Naive thymus-derived CD4-positive, alpha-beta T cell (primary cell): ENCODE data around the gene DNAJB13. TPM values are rescaled to one million over a fixed set of nuclear protein-coding genes. Genes with fewer than 3 reads are reported as not detected.
"Not testable (repeated sequence)": the region's sequence is repeated elsewhere in the genome, so short reads cannot be mapped to it uniquely, and the experiment has no call there.

Experiments used
- ATAC-seq: fragments of 150-1000 bp; cut with Tn5 transposase; 2 replicates; pipeline ENCODE4 v1.10.0; 2021; ENCODE audit warnings: mild to moderate bottlenecking, moderate library complexity
- CTCF ChIA-PET: fragments of 350-600 bp; sonication (Branson Sonifier 250); formaldehyde crosslinking; loops from one replicate; lab custom pipeline; 2021; ENCODE audit warnings: antibody characterized with exemption; lab: Charles Lee
- POLR2A ChIA-PET: fragments of 350-600 bp; sonication (Branson Sonifier 250); formaldehyde crosslinking; loops from one replicate; lab custom pipeline; 2021; ENCODE audit warnings: antibody characterized with exemption, inconsistent platforms; lab: Charles Lee
- DNase-seq, 9 donors: peaks; one replicate each; pipeline versions ENCODE4 v3.0.0 to v3.0.0-alpha.2; 2020 to 2022; ENCODE audit warnings: mixed read lengths in 1 of 9
- H3K27ac ChIP-seq: one replicate; pipeline ENCODE4 v1.7.0; 2013; ENCODE audit warnings: mild to moderate bottlenecking, low read depth, low read length, moderate library complexity
- H3K27me3 ChIP-seq, 2 donors: one replicate each; pipeline ENCODE4 v1.7.0; 2013; ENCODE audit warnings: low read length in 2 of 2, mild to moderate bottlenecking in 2 of 2, moderate library complexity in 2 of 2; ENCODE audit not compliant: control insufficient read depth in 2 of 2, insufficient read depth in 2 of 2
- H3K36me3 ChIP-seq, 3 experiments: 1 replicate in 2 of 3; 2 replicates in 1 of 3; pipeline ENCODE4 v1.7.0; 2013; ENCODE audit warnings: low read length in 3 of 3, mild to moderate bottlenecking in 3 of 3, moderate library complexity in 1 of 3; ENCODE audit not compliant: insufficient read depth in 3 of 3, control insufficient read depth in 2 of 3
- H3K4me1 ChIP-seq, 2 donors: one replicate each; pipeline ENCODE4 v1.7.0; 2013; ENCODE audit warnings: low read length in 2 of 2, mild to moderate bottlenecking in 2 of 2, moderate library complexity in 1 of 2; ENCODE audit not compliant: control insufficient read depth in 2 of 2, insufficient read depth in 2 of 2
- H3K4me3 ChIP-seq: 2 replicates; pipeline ENCODE4 v1.7.0; 2013; ENCODE audit warnings: mild to moderate bottlenecking, low read length
- H3K9me3 ChIP-seq, 3 experiments: 1 replicate in 2 of 3; 2 replicates in 1 of 3; pipeline ENCODE4 v1.7.0; 2013; ENCODE audit warnings: low read length in 3 of 3; ENCODE audit not compliant: control insufficient read depth in 2 of 3
- H3K27ac Mint-ChIP-seq, 9 donors: one replicate each; pipeline ENCODE4 v1.8.0; 2020 to 2022; ENCODE audit warnings: mixed read lengths in 9 of 9, mild to moderate bottlenecking in 8 of 9, moderate library complexity in 5 of 9, inconsistent platforms in 2 of 9
- H3K27me3 Mint-ChIP-seq, 5 donors: one replicate each; pipeline ENCODE4 v1.8.0; 2021 to 2022; ENCODE audit warnings: mixed read lengths in 5 of 5, mild to moderate bottlenecking in 1 of 5
- H3K36me3 Mint-ChIP-seq, 5 donors: one replicate each; pipeline ENCODE4 v1.8.0; 2020 to 2022; ENCODE audit warnings: mixed read lengths in 5 of 5, mild to moderate bottlenecking in 3 of 5, inconsistent platforms in 1 of 5
- H3K4me1 Mint-ChIP-seq, 7 donors: one replicate each; pipeline ENCODE4 v1.8.0; 2020 to 2022; ENCODE audit warnings: mixed read lengths in 7 of 7, mild to moderate bottlenecking in 3 of 7, inconsistent platforms in 1 of 7
- H3K4me3 Mint-ChIP-seq, 10 donors: one replicate each; pipeline ENCODE4 v1.8.0; 2020 to 2022; ENCODE audit warnings: mild to moderate bottlenecking in 10 of 10, mixed read lengths in 10 of 10, moderate library complexity in 6 of 10, inconsistent platforms in 2 of 10
- H3K9me3 Mint-ChIP-seq, 11 donors: one replicate each; pipeline ENCODE4 v1.8.0; 2020 to 2022; ENCODE audit warnings: mixed read lengths in 11 of 11, mild to moderate bottlenecking in 4 of 11, inconsistent platforms in 1 of 11, moderate library complexity in 1 of 11
- intact Hi-C, 2 donors: fragments of 100-400 bp; cut with micrococcal nuclease; formaldehyde crosslinking; loops; one replicate each; pipeline ENCODE4 v1.15.1; 2023
- polyA plus RNA-seq, 2 donors: library from polyadenylated mRNA; unstranded; fragments of 300-500 nt; fragmentation: Illumina TruSeq; gene quantifications; one replicate each; pipeline ENCODE4 v1.2.3, GENCODE V29; 2021
- total RNA-seq, 6 experiments: library from RNA in 5 of 6; stranded (reverse) in 5 of 6; gene quantifications; 1 replicate in 5 of 6; 2 replicates in 1 of 6; pipeline ENCODE4 v1.2.3 and lab custom pipeline; 2021 to 2026

DNAJB13 gene
- total and polyA plus RNA-seq, 7 experiments from 2014 or later = 0.19 to 0.73 (median 0.44) TPM; not detected in 1

DNA sequence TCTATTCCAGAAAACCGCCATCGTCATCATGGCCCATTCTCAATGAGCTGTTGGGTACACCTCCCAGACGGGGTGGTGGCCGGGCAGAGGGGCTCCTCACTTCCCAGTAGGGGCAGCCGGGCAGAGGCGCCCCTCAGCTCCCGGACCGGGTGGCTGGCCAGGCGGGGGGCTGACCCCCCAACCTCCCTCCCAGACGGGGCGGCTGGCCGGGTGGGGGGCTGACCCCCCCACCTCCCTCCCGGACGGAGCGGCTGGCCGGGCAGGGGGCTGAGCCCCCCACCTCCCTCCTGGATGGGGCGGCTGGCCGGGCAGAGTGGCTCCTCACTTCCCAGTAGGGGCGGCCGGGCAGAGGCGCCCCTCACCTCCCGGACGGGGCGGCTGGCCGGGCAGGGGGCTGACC, 14.8 kb upstream of the DNAJB13 start:
- peaks cover 0 to 26% (median 16%) of the 10 kb centered on the region in 5 donors for H3K36me3 Mint-ChIP-seq
- ATAC-seq, H3K27me3 ChIP-seq, H3K4me3 Mint-ChIP-seq, H3K27ac ChIP-seq, POLR2A ChIA-PET, H3K36me3 ChIP-seq, H3K4me1 ChIP-seq, H3K9me3 Mint-ChIP-seq, H3K9me3 ChIP-seq, H3K4me1 Mint-ChIP-seq, H3K27me3 Mint-ChIP-seq, DNase-seq, intact Hi-C loops, H3K27ac Mint-ChIP-seq, CTCF ChIA-PET, H3K4me3 ChIP-seq: not testable (repeated sequence)

DNA sequence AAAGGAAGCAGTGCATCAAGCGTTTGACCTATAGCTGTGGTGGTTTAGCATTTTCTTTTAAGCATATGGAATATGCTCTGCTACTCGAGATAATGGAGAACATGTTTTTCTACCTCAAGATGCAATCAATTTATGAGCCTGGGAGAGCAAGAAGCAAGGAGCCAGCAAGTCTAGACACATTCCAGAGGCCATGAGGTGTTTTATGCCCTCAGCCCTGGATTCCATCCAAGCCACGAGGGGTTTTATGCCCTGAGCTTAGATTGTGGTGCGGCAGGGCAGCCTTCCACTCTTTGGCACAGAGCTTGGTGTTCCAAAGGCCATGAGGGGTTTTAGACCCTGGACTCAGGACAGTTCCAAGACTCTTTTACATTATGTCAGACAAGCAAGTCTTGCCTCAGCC, 11.7 kb upstream of the DNAJB13 start:
- peaks cover 0 to 3% (median 0%) of the 10 kb centered on the region in 7 donors for H3K4me1 Mint-ChIP-seq
- CTCF ChIA-PET = no interaction called here
- no peak for ATAC-seq

DNA sequence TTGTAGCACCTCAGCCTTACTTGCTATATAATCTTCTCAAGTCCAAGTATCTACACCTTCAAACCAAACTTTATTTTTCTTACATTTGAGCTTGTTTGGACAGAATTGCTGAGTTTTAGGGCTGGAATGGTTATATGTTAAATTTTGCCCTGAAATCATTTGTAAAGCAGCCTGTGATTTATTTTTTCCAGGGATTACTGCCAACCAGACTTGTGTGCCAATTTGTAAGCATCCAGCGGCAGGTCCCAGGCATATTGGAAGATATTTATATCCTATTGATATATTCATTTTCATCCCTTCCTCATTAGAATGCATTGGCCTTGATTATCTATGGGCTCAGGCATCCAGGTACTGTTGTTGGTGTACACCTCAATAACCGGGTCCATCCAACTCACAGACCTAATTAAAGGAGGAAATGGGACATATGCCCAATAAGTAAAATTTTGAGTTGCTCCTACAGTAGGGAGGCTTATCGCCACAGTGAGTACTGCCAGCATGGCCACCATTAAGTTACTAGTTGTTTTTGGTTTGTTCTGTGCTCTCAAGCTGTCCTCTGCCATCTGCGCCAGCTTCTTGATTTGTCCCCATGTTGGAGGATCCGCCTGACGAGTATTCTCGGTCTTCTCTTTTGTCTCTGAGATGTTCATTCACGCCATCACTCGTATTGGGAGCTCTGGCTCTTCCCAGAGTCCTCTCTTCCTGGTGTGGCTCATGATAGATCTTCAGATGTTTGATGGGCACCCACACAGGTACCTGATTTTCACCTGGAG, 9.8 kb upstream of the DNAJB13 start:
- no peaks in the 10 kb centered on the region for H3K27me3 Mint-ChIP-seq
- ChIA-PET POLR2A (no interaction called here), CTCF (interaction anchor here (0.6 kb wide), 1 partner anchor 56 kb away, joined by 3 read pairs; no protein-coding TSS in a partner anchor)
- Histone ChIP-seq H3K27ac (no peak overlapping the region), H3K27me3 (no peaks in the 10 kb centered on the region), H3K4me1 (no peaks in the 10 kb centered on the region), H3K36me3 (no peaks in the 10 kb centered on the region), H3K9me3 (no peaks in the 10 kb centered on the region), H3K4me3 (no peak overlapping the region)
- peaks cover 0 to 3% (median 0%) of the 10 kb centered on the region in 7 donors for H3K4me1 Mint-ChIP-seq
- peaks cover 0 to 13% (median 11%) of the 10 kb centered on the region in 5 donors for H3K36me3 Mint-ChIP-seq
- DNase-seq = no peak
- H3K4me3 Mint-ChIP-seq = no peak overlapping the region
- intact Hi-C loops = no loop called here
- H3K9me3 Mint-ChIP-seq = peaks cover 0 to 11% (median 4%) of the 10 kb centered on the region in 11 donors
- H3K27ac Mint-ChIP-seq = no peak overlapping the region
- no peak for ATAC-seq

More for the DNA sequence above, 11.7 kb upstream of the DNAJB13 start:
- no peak overlapping the region for H3K4me3 ChIP-seq
- Mint-ChIP-seq H3K9me3 (peaks cover 0 to 11% (median 4%) of the 10 kb centered on the region in 11 donors), H3K36me3 (peaks cover 0 to 21% (median 11%) of the 10 kb centered on the region in 5 donors), H3K27me3 (no peaks in the 10 kb centered on the region), H3K4me3 (no peak overlapping the region), H3K27ac (no peak overlapping the region)
- no peaks in the 10 kb centered on the region for H3K9me3 ChIP-seq
- no peaks in the 10 kb centered on the region for H3K36me3 ChIP-seq
- POLR2A ChIA-PET = interaction anchor here (0.8 kb wide), 1 partner anchor 131 kb away, joined by 3 read pairs; no protein-coding TSS in a partner anchor
- no peak for DNase-seq
- intact Hi-C loops = no loop called here
- no peak overlapping the region for H3K27ac ChIP-seq
- H3K4me1 ChIP-seq = no peaks in the 10 kb centered on the region
- no peaks in the 10 kb centered on the region for H3K27me3 ChIP-seq

DNA sequence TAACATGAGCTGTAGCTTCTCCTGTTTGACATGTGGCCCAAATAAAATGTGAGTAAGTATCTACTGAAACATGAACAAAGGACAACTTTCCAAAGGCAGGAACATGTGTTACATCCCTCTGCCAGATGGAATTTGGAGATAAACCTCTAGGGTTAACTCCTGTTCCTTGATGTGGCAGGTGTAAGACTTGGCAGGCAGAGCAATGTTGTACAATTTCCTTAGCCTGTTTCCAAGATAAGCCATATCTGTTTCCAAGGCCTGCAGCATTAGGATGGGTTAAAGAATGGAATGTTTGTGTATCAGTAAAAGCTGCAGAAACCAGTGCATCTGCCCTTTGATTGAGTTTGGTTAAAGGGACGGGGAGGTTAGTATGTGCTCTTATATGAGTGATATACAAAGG, 8.8 kb upstream of the DNAJB13 start:
- no peak overlapping the region for H3K4me3 Mint-ChIP-seq
- peaks cover 0 to 3% (median 0%) of the 10 kb centered on the region in 7 donors for H3K4me1 Mint-ChIP-seq
- H3K9me3 Mint-ChIP-seq = peaks cover 0 to 11% (median 4%) of the 10 kb centered on the region in 11 donors
- Histone ChIP-seq H3K27me3 (no peaks in the 10 kb centered on the region), H3K4me3 (no peak overlapping the region), H3K9me3 (no peaks in the 10 kb centered on the region), H3K36me3 (no peaks in the 10 kb centered on the region), H3K27ac (no peak overlapping the region), H3K4me1 (no peaks in the 10 kb centered on the region)
- peaks cover 0 to 7% (median 0%) of the 10 kb centered on the region in 5 donors for H3K27me3 Mint-ChIP-seq
- intact Hi-C loops = no loop called here
- ChIA-PET POLR2A (no interaction called here), CTCF (interaction anchor here (0.6 kb wide), 1 partner anchor 108 kb away, joined by 3 read pairs; no protein-coding TSS in a partner anchor)
- DNase-seq (no peak), ATAC-seq (no peak)
- no peak overlapping the region for H3K27ac Mint-ChIP-seq
- H3K36me3 Mint-ChIP-seq = peaks cover 0 to 20% (median 12%) of the 10 kb centered on the region in 5 donors

DNA sequence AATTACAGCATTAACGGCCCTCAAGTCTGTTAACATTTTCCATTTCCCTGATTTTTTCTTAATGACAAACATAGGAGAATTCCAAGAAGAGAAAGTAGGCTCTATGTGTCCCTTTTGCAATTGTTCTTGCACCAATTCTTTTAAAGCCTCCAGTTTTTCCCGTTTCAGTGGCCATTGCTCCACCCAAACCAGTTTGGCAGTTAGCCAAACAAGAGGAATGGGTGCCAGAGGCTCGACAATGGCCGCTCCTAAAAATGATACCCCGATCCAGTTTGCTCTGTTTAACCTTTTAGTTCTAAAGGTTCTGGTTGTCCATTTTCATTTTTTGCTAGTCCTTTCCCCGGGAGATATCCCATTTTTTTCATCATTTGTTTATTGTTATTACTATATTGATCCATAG, 6.7 kb upstream of the DNAJB13 start:
- Histone ChIP-seq H3K4me1 (no peaks in the 10 kb centered on the region), H3K36me3 (no peaks in the 10 kb centered on the region), H3K27me3 (no peaks in the 10 kb centered on the region), H3K27ac (no peak overlapping the region), H3K4me3 (no peak overlapping the region), H3K9me3 (no peaks in the 10 kb centered on the region)
- Mint-ChIP-seq H3K27me3 (peaks cover 0 to 7% (median 0%) of the 10 kb centered on the region in 5 donors), H3K9me3 (peaks cover 0 to 7% (median 0%) of the 10 kb centered on the region in 11 donors), H3K36me3 (peaks cover 0 to 16% (median 6%) of the 10 kb centered on the region in 5 donors), H3K4me1 (peaks cover 0 to 1% (median 0%) of the 10 kb centered on the region in 7 donors), H3K27ac (no peak overlapping the region), H3K4me3 (no peak overlapping the region)
- POLR2A ChIA-PET = no interaction called here
- CTCF ChIA-PET = no interaction called here
- no peak for DNase-seq
- ATAC-seq = no peak
- intact Hi-C loops = no loop called here

DNA sequence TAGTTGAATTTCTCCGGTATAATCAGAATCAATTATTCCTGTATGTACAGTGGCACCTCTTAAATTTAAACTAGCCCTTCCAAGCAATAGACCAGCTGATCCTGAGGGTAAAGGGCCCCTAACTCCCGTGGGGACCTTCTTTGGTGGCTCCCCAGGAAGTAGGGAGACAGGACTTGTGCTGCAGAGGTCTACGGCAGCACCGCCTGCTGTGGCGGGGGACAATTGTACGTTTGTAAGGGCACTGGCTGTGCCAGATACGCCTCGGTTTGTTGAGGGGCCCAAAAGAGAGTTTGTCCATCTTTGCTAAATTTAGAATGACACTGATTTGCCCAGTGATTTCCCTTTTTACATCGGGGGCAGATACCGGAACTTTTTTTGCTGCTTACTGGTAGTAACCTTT, 5.9 kb upstream of the DNAJB13 start:
- intact Hi-C loops = no loop called here
- Mint-ChIP-seq H3K9me3 (peaks cover 0 to 7% (median 0%) of the 10 kb centered on the region in 11 donors), H3K27ac (no peak overlapping the region)

More for the DNA sequence above, 5.9 kb upstream of the DNAJB13 start:
- ATAC-seq (no peak), DNase-seq (no peak)
- Histone ChIP-seq H3K27ac (no peak overlapping the region), H3K4me1 (no peaks in the 10 kb centered on the region), H3K4me3 (no peak overlapping the region), H3K27me3 (no peaks in the 10 kb centered on the region), H3K9me3 (no peaks in the 10 kb centered on the region), H3K36me3 (no peaks in the 10 kb centered on the region)
- CTCF ChIA-PET = no interaction called here
- Mint-ChIP-seq H3K36me3 (peaks cover 0 to 16% (median 4%) of the 10 kb centered on the region in 5 donors), H3K4me3 (no peak overlapping the region), H3K4me1 (peaks cover 0 to 4% (median 0%) of the 10 kb centered on the region in 7 donors), H3K27me3 (peaks cover 0 to 7% (median 0%) of the 10 kb centered on the region in 5 donors)
- POLR2A ChIA-PET = no interaction called here
